Activated T-cell treated with anti-CD3 and anti-CD28 coated beads, Interleukin-2, amount 50 U/mL, for 4 hours (primary cell): Measurements from ENCODE around the gene COIL. TPM values are rescaled to one million over a fixed set of nuclear protein-coding genes. Genes with fewer than 3 reads are reported as not detected.

Experiments used
- ATAC-seq, 2 donors: fragments of 200-7000 bp; cut with Tn5 transposase; one replicate each; pipeline ENCODE4 v1.10.0; 2021
- DNase-seq: peaks from one replicate; pipeline ENCODE4 v3.0.0-alpha.2; 2020
- H3K27me3 Mint-ChIP-seq: one replicate; pipeline ENCODE4 v1.8.0; 2021; ENCODE audit warnings: low read depth, mixed read lengths
- H3K36me3 Mint-ChIP-seq: one replicate; pipeline ENCODE4 v1.8.0; 2022; ENCODE audit warnings: mixed read lengths; ENCODE audit not compliant: insufficient read depth
- H3K4me1 Mint-ChIP-seq: one replicate; pipeline ENCODE4 v1.8.0; 2021; ENCODE audit warnings: low read depth, mixed read lengths
- H3K4me3 Mint-ChIP-seq: one replicate; pipeline ENCODE4 v1.8.0; 2021; ENCODE audit warnings: mild to moderate bottlenecking, moderate library complexity, mixed read lengths
- H3K9me3 Mint-ChIP-seq: one replicate; pipeline ENCODE4 v1.8.0; 2021; ENCODE audit warnings: mixed read lengths
- total RNA-seq, 3 donors: library from RNA; stranded (reverse); gene quantifications; one replicate each; pipeline ENCODE4 v1.2.1, GENCODE V29; 2021

The COIL gene
- total RNA-seq, 3 donors from 2014 or later: 22.9 to 23.8 (median 23.0) TPM

DNA sequence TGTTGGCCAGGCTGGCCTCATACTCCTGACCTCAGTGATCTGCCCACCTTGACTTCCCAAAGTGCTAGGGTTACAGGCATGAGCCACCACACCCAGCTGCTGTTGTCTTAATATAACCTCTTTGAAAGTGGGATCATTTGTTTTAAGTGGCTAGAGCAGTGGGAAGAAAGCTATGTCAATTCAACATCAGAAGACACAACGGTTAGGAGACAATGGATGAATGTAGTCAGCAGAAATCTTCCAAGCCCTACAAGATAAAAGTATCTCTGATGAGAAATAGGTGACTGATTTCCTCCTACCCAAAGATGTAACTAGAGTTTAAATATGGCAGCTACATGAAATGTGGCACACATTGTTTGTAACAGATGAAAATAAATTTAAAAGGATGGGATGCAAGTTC lies 27.0 kb downstream of the COIL start:
- peaks cover 8% of the 10 kb centered on the region for H3K4me1 Mint-ChIP-seq
- peaks cover 28% of the 10 kb centered on the region for H3K36me3 Mint-ChIP-seq
- ATAC-seq (no peak), DNase-seq (no peak)
- peaks cover 5% of the 10 kb centered on the region for H3K9me3 Mint-ChIP-seq
- no peaks in the 10 kb centered on the region for H3K27me3 Mint-ChIP-seq
- H3K4me3 Mint-ChIP-seq: no peak overlapping the region

DNA sequence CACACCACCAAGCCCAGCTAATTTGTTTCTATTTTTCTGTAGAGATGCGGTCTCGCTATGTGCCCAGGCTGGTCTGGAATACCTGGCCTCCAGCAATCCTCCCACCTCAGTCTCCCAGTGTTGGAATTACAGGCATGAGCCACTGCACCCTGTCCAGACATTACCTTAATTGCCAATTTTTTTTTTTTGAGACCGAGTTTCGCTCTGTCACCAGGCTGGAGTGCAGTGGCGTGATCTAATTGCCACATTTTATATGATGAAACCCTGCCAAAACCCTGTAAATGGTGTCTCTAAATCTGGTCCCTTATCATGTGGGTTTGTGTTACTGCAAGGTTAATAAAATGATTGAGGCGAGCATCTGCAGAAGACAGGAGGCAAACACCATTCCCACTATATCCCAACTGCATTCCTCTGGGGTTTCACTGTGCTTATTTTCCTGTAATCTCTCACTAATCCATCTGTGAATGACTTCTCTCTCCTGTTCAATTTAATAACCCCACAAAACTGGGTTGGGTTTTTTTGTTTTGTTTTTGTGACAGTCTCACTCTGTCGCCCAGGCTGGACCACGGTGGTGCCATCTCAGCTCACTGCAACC lies 27.6 kb downstream of the COIL start:
- peaks cover 5% of the 10 kb centered on the region for H3K9me3 Mint-ChIP-seq
- H3K27me3 Mint-ChIP-seq: no peaks in the 10 kb centered on the region
- H3K36me3 Mint-ChIP-seq: peaks cover 21% of the 10 kb centered on the region
- no peak overlapping the region for H3K4me3 Mint-ChIP-seq
- DNase-seq (no peak), ATAC-seq (no peak)
- peaks cover 6% of the 10 kb centered on the region for H3K4me1 Mint-ChIP-seq

DNA sequence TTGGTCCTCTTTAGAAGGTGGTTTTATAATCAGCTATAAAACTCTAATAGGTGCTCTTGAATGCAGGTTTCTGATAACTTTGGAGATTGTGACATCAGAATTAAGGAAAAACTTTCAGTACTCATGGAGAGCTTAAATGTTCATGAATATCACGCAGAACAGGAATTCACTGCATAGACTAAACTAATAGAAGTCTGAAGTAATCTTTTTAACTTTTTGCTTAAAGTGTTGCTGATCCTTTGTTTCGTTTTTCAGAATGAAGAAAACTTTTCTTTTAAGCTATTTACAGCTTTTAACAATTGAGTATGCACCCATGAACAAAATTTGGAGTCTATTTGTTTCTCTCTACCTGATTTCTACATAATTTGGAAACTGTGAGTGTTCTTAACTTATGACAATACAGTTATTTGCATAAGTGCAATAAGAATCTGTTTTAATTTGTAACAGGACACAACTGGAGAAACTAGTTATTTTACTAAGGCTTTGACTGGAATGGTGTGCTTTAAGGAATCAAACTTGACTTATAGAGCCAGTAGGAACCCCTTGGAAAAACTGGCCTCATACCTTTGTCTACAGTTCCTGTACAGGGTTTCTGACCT lies 30.0 kb downstream of the COIL start:
- Mint-ChIP-seq H3K4me3 (no peak overlapping the region), H3K9me3 (peaks cover 5% of the 10 kb centered on the region)

DNA sequence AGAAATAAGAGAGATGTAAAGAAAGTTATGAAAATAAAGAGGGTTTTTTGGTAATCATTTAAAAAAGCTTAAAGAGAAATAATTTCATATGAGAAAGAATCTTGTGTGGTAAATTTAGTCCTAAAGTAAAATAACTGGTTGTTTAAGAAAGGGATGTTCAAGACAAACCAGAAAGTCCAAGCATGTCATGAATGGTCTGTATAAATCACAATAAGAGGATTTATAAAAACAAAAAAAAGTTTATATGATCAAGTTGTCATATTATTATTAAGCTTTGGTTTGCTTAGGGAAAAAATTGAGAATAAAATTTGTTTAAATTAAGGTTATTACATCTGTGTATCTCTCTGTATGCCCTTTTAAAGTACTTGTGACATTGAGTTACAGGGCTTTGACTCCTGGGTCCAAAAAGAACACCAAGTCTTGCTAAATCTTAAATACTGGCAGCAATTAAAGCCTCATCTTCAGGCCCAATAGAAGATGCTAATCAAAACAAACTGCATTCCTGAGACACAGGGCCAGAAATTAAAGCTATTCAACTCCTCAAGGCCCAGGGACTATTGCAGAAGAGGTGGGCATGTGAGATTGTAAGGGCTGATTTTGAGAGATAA lies 31.4 kb downstream of the COIL start:
- no peak for DNase-seq

More for the DNA sequence above, 30.0 kb downstream of the COIL start:
- peaks cover 2% of the 10 kb centered on the region for H3K4me1 Mint-ChIP-seq
- H3K36me3 Mint-ChIP-seq: peaks cover 8% of the 10 kb centered on the region
- no peaks in the 10 kb centered on the region for H3K27me3 Mint-ChIP-seq
- DNase-seq (no peak), ATAC-seq (no peak)

DNA sequence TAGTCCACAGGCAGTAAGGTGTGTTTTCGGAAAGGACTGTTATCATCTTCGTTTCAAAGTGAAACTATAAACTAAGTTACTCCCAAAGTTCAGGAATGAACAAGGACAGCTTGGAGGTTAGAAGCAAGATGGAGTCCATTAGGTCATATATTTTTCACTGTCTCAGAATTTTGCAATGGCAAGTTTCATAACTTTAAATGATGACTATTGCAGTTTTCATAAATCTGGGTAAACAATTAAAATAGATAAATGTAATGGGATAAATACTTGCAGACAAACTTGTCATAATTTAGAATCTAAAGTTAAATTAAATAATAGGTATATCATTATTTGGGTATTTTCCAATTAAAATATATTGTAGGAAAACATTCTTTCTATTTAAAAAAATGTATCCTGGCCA lies 32.3 kb downstream of the COIL start:
- ATAC-seq: no peak
- no peaks in the 10 kb centered on the region for H3K4me1 Mint-ChIP-seq

More for the DNA sequence above, 31.4 kb downstream of the COIL start:
- Mint-ChIP-seq H3K27me3 (no peaks in the 10 kb centered on the region), H3K4me3 (no peak overlapping the region), H3K9me3 (peaks cover 5% of the 10 kb centered on the region), H3K36me3 (peaks cover 7% of the 10 kb centered on the region), H3K4me1 (peaks cover under 1% of the 10 kb centered on the region)
- no peak for ATAC-seq

DNA sequence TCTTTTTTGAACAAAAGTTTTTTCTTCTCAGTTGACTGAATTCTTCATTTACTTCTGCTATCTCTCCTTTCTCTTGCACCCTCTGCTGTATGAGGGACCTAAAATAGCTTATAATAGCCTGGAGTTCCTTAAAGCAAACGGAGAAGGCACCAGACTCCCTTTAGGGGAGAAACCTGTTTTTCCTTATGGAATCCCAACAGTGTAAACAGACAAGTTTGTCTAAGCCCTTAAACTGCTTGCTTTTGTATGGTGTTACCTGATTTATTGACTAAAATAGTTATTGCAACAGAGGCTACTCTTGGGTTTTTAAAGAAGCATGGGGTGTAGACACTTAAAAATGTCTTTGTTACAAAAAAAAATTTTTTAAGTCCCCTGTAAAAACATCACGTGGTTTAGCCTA lies 34.1 kb downstream of the COIL start:
- Mint-ChIP-seq H3K36me3 (no peaks in the 10 kb centered on the region), H3K4me1 (no peaks in the 10 kb centered on the region), H3K9me3 (peaks cover 5% of the 10 kb centered on the region), H3K27me3 (no peaks in the 10 kb centered on the region), H3K4me3 (no peak overlapping the region)
- ATAC-seq (no peak), DNase-seq (no peak)

More for the DNA sequence above, 32.3 kb downstream of the COIL start:
- Mint-ChIP-seq H3K27me3 (no peaks in the 10 kb centered on the region), H3K9me3 (peaks cover 5% of the 10 kb centered on the region), H3K4me3 (no peak overlapping the region), H3K36me3 (no peaks in the 10 kb centered on the region)
- no peak for DNase-seq

DNA sequence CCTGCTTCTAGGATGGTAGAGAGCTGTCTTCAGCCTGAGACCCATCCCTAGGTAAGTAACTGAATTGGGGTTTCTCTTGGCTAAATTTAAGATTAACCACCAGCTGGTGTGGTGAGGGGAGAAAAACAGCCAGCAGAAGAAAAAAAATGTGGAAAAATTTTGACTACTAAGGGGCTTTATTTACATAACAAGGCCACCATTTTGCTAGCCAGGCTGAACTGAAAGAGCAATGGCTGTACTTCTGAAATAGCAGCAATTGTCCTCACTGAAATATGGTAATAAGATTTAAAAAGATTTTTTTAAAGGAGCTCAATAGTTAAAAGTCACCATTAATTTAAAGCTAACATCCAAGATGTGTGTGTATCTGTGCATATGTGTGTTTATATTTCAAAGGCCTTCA lies 34.6 kb downstream of the COIL start:
- Mint-ChIP-seq H3K9me3 (peaks cover 5% of the 10 kb centered on the region), H3K27me3 (no peaks in the 10 kb centered on the region), H3K4me1 (no peaks in the 10 kb centered on the region), H3K4me3 (no peak overlapping the region), H3K36me3 (no peaks in the 10 kb centered on the region)
- DNase-seq (no peak), ATAC-seq (no peak)

DNA sequence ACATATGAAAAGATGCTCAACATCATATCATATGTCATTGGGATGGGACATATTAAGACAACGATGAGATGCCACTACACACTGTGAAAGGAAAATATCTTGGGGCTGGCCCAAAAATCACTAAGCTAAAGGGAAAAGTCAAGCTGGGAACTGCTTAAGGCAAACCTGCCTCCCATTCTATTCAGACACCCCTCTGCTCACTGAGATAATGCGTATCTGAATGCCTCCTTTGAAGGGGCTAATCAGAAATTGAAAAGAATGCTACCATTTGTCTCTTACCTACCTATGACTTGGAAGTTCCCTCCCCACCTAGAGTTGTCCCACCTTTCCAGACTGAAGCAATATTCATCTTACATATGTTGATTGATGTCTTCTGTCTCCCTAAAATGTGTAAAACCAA lies 35.8 kb downstream of the COIL start:
- DNase-seq (no peak), ATAC-seq (no peak)
- Mint-ChIP-seq H3K36me3 (no peaks in the 10 kb centered on the region), H3K4me3 (no peak overlapping the region), H3K27me3 (no peaks in the 10 kb centered on the region), H3K4me1 (no peaks in the 10 kb centered on the region), H3K9me3 (no peaks in the 10 kb centered on the region)

DNA sequence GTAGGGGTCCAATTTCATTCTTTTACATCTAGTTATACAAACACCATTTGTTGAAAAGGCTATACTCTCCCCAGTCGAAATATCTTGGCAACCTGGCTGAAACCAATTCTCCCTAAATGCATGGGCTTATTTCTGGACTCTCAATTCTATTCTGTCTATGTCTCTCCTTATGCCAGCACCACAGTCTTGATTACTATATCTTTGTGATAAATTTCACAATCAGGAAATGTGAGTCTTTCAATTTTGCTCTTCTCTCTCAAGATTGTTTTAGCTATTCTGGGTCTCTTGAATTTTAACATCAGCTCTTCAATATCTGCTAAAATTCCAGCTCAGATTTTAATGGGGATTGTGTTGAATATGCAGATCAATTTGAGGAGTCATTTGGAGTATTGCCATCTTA lies 41.1 kb downstream of the COIL start:
- DNase-seq (no peak), ATAC-seq (no peak)
- Mint-ChIP-seq H3K4me1 (peaks cover 39% of the 10 kb centered on the region), H3K4me3 (no peak overlapping the region), H3K27me3 (no peaks in the 10 kb centered on the region), H3K9me3 (peaks cover 15% of the 10 kb centered on the region), H3K36me3 (peaks cover 2% of the 10 kb centered on the region)

DNA sequence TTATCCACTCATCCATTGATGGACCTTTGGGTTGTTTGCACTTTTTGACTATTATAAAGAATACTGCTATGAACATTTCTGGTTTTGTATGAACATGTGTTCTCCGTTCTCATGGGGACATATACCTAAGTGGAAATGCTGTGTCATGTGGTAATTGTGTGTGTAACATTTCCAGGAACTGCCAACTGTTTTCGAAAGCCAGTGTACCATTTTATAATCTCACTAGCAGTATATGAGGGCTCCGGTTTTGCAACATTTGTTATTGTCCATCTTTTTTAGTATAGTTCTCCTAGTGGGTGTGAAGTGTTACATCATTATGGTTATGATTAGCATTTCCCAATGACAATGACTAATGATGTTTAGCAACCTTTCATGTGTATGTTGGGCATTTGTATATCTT lies 41.9 kb downstream of the COIL start:
- no peak overlapping the region for H3K4me3 Mint-ChIP-seq
- peak in 1 of 2 donors; percentile 22 for ATAC-seq
- H3K9me3 Mint-ChIP-seq: peaks cover 15% of the 10 kb centered on the region
- peaks cover 43% of the 10 kb centered on the region for H3K4me1 Mint-ChIP-seq
- peaks cover 2% of the 10 kb centered on the region for H3K36me3 Mint-ChIP-seq
- H3K27me3 Mint-ChIP-seq: no peaks in the 10 kb centered on the region
- no peak for DNase-seq

DNA sequence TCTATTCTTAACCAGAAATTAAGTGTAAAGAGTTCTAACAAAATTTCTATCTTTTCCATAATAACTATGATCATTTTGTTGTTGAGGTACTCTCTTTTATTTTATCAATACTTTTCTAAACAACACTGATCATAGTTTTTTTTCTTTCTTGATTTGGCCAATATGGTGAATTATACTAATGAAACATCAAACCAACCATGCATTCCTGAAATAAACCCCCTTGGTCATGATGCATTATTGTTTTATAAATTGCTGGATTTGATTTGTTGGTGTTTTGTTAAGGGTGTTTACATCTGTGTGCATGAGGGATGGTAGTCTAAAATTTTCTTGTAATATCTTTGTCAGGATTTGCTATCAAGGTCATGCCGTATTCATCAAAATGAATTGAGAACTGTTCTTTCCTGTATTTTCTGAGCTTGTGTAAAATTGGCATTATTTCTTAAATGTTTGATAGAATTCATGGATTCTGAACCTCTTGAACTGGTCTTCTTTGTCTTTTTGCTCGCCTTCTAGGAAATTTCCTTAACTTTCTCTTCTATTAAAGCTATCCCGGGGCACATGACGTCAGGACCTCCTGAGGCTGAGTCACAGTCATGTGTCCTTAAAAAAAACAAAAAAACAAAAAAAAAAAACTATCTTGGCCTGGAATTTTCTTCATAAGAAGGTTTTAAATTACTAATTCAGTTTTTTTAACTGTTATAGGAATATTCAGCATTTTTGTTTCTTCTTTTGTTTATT lies 43.1 kb downstream of the COIL start:
- Mint-ChIP-seq H3K4me1 (peaks cover 43% of the 10 kb centered on the region), H3K36me3 (peaks cover 2% of the 10 kb centered on the region), H3K9me3 (peaks cover 15% of the 10 kb centered on the region), H3K4me3 (no peak overlapping the region), H3K27me3 (no peaks in the 10 kb centered on the region)
- no peak for DNase-seq
- no peak for ATAC-seq

DNA sequence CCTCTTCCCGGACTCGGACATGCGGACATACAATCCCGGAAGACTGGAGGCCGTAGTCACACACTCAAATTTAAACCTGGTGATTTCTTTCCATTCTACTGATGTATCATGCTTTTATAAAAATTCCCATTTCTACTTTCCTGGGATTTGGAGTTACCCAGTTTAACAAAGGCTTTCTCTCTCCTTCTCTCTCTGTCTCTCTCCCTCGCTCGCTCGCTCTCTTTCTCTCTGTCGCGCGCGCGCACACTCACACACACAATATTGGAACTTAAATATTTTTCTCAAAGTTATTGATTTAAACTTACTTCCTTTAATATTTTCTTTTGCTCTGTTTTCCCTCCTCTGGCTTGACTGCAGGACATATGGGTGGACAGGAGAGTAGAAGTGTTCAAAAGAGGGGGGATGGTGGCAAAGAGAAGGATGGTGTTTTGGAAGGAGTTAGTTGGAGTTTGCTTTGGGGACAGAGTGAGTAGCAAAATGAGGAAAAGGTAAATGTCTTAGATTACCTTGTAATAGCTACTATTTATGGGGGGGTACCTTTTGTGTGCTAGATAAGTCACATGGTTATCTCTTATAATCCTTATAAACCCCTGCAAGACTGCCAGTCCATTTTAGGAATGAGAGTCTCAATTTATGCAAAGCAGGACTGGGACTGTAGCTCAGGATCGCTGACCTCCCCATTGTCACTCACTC lies 46.1 kb downstream of the COIL start:
- Mint-ChIP-seq H3K4me3 (peak overlapping the region; percentile 97), H3K36me3 (peaks cover 5% of the 10 kb centered on the region), H3K9me3 (peaks cover 13% of the 10 kb centered on the region), H3K4me1 (peaks cover 61% of the 10 kb centered on the region), H3K27me3 (no peaks in the 10 kb centered on the region)
- DNase-seq: no peak
- ATAC-seq: no peak

DNA sequence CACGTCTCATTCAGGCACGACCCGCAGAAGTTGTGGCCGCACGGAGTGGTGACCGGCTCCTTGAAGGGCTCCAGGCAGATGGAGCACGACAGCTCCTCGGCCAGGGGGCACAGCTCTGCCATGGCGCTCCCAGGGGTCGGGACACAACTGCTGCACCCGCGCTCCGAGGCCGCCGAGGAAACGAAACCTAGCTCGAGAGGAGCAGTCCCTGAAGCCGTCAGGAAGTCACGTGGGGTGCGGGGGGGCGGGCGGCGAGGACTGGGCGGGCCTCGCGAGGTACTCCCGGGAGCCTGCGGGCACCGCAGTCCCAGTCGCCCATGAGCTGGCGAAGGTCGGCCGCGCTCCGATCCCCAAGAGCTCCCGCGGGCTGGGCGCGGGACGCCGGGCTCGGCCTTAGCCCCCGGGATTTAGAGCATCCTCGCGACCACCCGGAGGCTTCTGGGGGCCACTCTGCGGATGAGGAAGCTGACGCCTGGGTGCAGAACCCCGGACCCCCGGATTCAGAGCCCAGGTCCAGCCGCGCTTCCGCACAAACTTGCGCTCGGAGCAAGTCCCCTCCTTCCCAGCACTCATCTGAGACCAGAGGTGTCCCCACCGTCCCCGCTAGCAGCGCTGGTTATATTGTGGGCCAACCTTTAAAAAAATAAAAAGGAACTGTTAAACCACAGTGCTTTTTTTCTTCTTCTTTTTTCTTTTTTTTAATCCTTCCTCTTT lies 46.8 kb downstream of the COIL start, which contains the start of gene TRIM25:
Gene TRIM25 (minus strand): TSS at position 183 of the 714 bp plus-strand sequence. CDS start 61 bp downstream, at position 122.
- no peaks in the 10 kb centered on the region for H3K27me3 Mint-ChIP-seq
- H3K36me3 Mint-ChIP-seq: peaks cover 5% of the 10 kb centered on the region

More for the DNA sequence above, 46.8 kb downstream of the COIL start, which contains the start of gene TRIM25:
- Mint-ChIP-seq H3K4me3 (peak within 1 kb of the TSS; percentile 97), H3K9me3 (peaks cover 10% of the 10 kb centered on the region), H3K4me1 (peaks cover 61% of the 10 kb centered on the region)
- DNase-seq (peak; percentile 84), ATAC-seq (peak; percentile 81 to 84)
